Stimulated activated CD4-positive, alpha-beta T cell treated with anti-CD3 and anti-CD28 coated beads, Interleukin-4, amount 100 ng/mL, for 4 hours (primary cell): ENCODE results near the gene ZNF717.
"Not testable (repeated sequence)": the region's sequence is repeated elsewhere in the genome, so short reads cannot be mapped to it uniquely, and the experiment has no call there.

Experiments used
- DNase-seq, 2 experiments: peaks; one replicate each; pipeline ENCODE4 v3.0.0-alpha.2; 2020

ZNF717 gene

GRCh38 chr3:75785081-75785755 is at the start of gene ZNF717:
ZNF717 (minus strand) TSS chr3:75785549; CDS start chr3:75783362, 2,187 bp downstream.
- peak; percentile 92 to 94 for DNase-seq

GRCh38 chr3:75831076-75831475 is 45.7 kb upstream of the ZNF717 start:
- DNase-seq: not testable (repeated sequence)

GRCh38 chr3:75818019-75818418 is 32.7 kb upstream of the ZNF717 start:
- not testable (repeated sequence) for DNase-seq

DNA sequence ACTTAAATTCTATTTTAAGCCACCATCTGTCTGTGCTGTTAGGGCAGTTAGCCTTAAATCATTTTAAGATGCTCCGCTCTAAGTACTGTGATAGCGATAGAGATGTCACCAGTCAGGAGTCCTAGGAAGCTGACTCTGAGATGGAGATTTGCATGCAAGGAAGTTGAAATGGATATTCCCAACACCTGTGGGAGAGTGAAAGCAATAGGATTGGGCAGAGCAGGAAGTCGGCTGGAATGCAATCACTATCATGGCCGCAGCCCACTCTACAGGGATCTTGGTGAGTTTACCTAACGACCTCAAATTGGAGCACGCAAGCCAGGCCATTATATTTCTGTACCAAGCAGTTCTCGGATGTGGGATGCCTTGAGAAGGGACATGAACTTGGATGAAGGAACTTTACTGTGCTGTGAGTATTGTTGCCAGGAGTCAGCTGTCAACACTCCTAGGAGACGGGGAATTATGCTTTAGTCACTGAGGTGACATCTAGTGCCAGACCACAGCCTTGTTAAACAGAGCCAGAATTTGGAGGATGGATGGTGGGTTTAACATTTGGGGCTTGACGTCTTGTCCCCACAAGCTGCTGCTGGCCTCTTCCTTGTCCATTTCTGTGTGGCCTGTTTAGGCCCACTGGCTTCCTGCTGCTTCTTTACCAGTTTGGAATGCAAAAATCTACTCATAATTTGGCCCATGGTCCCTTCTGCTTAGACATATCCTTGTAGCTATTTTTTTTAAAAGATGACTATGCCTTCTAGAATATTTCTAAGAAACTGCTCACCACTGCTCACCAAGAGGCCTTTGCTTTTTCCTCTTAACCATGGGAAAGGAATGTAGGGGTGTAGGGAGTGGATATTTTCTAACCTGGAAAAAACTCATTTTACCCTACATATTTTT is 31.2 kb upstream of the ZNF717 start:
- DNase-seq: not testable (repeated sequence)

GRCh38 chr3:75814797-75815196 is 29.4 kb upstream of the ZNF717 start:
- DNase-seq: no peak

GRCh38 chr3:75782506-75782905 is 2.8 kb downstream of the ZNF717 start:
- no peak for DNase-seq

- DNase-seq: no peak
These were observed 4.1 kb downstream of the ZNF717 start for GRCh38 chr3:75781079-75781745.

GRCh38 chr3:75777742-75778141 is 7.6 kb downstream of the ZNF717 start:
- DNase-seq: not testable (repeated sequence)

DNA sequence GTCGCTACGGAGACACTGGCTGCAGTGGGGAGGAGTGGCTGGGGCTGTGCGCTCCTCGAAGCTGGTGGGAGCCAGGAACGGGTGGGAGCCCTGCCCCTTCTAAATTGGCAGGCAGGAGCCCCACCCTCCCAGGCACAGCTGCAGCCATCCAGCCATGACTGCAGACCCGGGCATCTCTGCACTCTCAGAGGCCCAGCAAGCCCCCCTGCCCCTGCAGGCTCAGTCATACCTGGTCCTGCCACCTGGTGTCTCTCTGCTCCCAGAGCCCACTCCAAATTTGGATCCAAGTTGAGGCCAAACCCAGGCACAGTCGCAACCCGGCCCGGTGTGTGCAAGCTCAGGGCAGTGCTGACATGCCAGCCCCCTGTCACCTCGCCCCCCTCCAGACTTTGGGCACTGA is 13.7 kb downstream of the ZNF717 start:
- not testable (repeated sequence) for DNase-seq

- DNase-seq: no peak
These were observed 16.9 kb downstream of the ZNF717 start for GRCh38 chr3:75768303-75769017.

DNA sequence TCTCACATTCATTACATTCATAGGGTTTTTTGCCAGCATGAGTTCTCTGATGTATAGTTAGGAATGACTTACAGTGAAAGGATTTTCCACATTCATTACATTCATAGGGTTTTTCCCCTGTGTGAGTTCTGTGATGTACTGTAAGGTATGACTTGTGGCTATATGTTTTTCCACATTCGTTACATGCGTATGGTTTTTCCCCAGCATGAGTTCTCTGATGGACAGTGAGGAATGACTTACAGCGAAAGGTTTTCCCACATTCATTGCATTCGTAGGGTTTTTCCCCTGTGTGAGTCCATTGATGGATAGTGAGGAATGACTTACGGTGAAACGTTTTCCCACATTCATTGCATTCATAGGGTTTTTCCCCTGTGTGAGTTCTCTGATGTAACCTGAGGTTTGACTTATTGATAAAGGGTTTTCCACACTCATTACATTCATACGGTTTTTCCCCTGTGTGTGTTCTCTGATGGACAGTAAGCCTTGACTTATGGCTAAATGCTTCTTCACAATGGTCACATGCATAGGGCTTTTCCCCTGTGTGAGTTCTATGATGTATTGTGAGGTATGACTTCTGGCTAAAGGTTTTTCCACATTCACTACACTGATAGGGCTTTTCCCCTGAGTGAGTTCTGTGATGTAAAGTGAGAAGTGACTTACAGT is 47.4 kb downstream of the ZNF717 start:
- no peak for DNase-seq

DNA sequence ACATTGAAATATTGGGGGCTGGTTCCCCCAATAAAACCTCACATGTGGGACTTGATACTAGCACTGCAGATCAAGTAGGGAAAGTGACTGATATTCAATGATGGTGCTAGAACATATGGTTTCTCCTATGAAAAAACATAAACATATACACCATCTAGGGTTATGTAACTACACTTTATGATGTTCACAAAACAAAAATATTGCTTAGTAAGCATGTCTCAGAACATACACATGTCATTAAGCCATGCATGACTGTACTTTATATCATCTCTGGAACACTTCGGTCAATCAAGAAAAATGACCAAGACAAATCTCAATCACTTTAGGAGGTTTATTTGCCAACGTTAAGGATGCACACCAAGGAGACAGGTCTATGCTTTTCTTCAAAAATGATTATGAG is 57.4 kb downstream of the ZNF717 start:
- DNase-seq: no peak

DNA sequence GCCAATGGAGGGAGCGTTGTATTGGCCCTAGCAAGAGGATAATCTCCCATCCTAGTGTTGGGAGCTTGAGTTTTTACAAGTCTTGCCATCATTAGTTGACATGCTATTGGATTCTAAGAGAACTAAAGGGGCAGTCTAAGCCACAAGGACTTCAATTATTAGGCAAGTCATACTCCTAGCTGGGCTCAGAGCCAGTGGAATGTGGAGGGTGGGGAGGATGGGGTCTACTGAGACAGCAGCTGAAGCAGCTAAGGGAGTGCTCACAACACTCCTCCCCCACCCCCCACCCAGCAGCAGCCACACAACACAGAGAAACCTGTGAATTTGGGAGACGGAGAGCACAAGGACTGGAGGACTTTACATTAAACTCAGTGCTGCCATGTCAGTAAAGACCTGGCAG is 93.3 kb downstream of the ZNF717 start:
- DNase-seq: no peak

DNA sequence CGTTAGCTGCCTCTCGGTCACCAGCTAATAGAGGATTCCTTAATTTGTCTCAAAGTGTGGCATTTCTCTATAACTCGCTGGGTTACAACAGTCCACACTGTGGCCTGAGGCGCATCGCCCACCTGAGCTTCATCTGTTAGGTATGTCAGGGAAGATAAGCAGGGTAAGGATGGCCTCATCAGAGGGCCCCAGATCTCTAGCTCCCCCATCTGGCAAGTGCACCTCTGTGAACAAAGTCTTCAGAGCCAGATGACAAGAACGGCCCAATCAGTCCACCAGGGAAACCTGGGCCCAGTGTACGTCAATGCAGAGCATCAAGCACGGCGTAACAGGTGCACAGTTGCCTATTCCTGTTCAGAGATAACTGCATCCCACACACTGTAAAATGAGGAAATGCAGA is 98.0 kb downstream of the ZNF717 start:
- DNase-seq: no peak
